ENCODE results near the gene GPR78. TPM values are rescaled to one million over a fixed set of nuclear protein-coding genes. Genes with fewer than 3 reads are reported as not detected.

Gene GPR78
- total RNA-seq, 4 donors from 2014 or later = not detected

GRCh38 chr4:8608714-8609391, 28.7 kb downstream of the GPR78 start:
- H3K27ac ChIP-seq = no peak overlapping the region
- H3K27me3 ChIP-seq = peaks cover 14% of the 10 kb centered on the region
- no peak for DNase-seq (ENCODE audit: low spot score in 2 of 2)
- no peaks in the 10 kb centered on the region for H3K36me3 ChIP-seq
- WGBS = 50% methylated on average over 5 of the region's 5 CpGs
- peaks cover 4% of the 10 kb centered on the region for H3K4me1 ChIP-seq
- no peaks in the 10 kb centered on the region for H3K9me3 ChIP-seq
- TF ChIP-seq POLR2A (IDR thresholded peaks at IDR 0.05) (no peak), CTCF (IDR thresholded peaks at IDR 0.05) (no peak), POLR2AphosphoS5 (IDR thresholded peaks at IDR 0.05) (no peak), EP300 (IDR thresholded peaks at IDR 0.05) (no peak)
- H3K4me3 ChIP-seq = no peak overlapping the region

- peaks cover 14% of the 10 kb centered on the region for H3K27me3 ChIP-seq
- no peak for DNase-seq (ENCODE audit: low spot score in 2 of 2)
- no peaks in the 10 kb centered on the region for H3K9me3 ChIP-seq
- no peak overlapping the region for H3K4me3 ChIP-seq
- no peak overlapping the region for H3K27ac ChIP-seq
- H3K4me1 ChIP-seq = peaks cover 4% of the 10 kb centered on the region
- H3K36me3 ChIP-seq = no peaks in the 10 kb centered on the region
- 97% methylated on average over 4 of the region's 6 CpGs for WGBS
- TF ChIP-seq CTCF (IDR thresholded peaks at IDR 0.05) (no peak), POLR2AphosphoS5 (IDR thresholded peaks at IDR 0.05) (no peak), EP300 (IDR thresholded peaks at IDR 0.05) (no peak), POLR2A (IDR thresholded peaks at IDR 0.05) (no peak)
Measured at GRCh38 chr4:8609406-8609805, 29.2 kb downstream of the GPR78 start.

GRCh38 chr4:8609824-8610350, 29.7 kb downstream of the GPR78 start:
- no peak overlapping the region for H3K4me3 ChIP-seq
- H3K36me3 ChIP-seq = no peaks in the 10 kb centered on the region
- WGBS = 75% methylated on average over 9 of the region's 9 CpGs
- TF ChIP-seq POLR2AphosphoS5 (IDR thresholded peaks at IDR 0.05) (no peak), EP300 (IDR thresholded peaks at IDR 0.05) (no peak), CTCF (IDR thresholded peaks at IDR 0.05) (no peak), POLR2A (IDR thresholded peaks at IDR 0.05) (no peak)
- peaks cover 4% of the 10 kb centered on the region for H3K4me1 ChIP-seq
- no peak for DNase-seq (ENCODE audit: low spot score in 2 of 2)
- H3K27ac ChIP-seq = no peak overlapping the region
- peaks cover 14% of the 10 kb centered on the region for H3K27me3 ChIP-seq
- H3K9me3 ChIP-seq = no peaks in the 10 kb centered on the region

- 71% methylated on average over 8 of the region's 8 CpGs for WGBS
Measured at GRCh38 chr4:8610858-8611616, 30.8 kb downstream of the GPR78 start.

More at GRCh38 chr4:8610858-8611616, 30.8 kb downstream of the GPR78 start:
- Histone ChIP-seq H3K4me1 (peaks cover 4% of the 10 kb centered on the region), H3K4me3 (no peak overlapping the region), H3K36me3 (no peaks in the 10 kb centered on the region), H3K9me3 (no peaks in the 10 kb centered on the region), H3K27ac (no peak overlapping the region), H3K27me3 (peaks cover 14% of the 10 kb centered on the region)
- no peak for DNase-seq (ENCODE audit: low spot score in 2 of 2)
- TF ChIP-seq EP300 (IDR thresholded peaks at IDR 0.05) = no peak
- no peak for TF ChIP-seq CTCF (IDR thresholded peaks at IDR 0.05)
- TF ChIP-seq POLR2A (IDR thresholded peaks at IDR 0.05) = no peak

All from suprapubic skin (tissue), 4 donors.